GM21619 (cell line): Measurements from ENCODE around the gene CHKB.
"Not testable (repeated sequence)": the region's sequence is repeated elsewhere in the genome, so short reads cannot be mapped to it uniquely, and the experiment has no call there.

Experiments used
- ATAC-seq: cut with Tn5 transposase; IDR thresholded peaks from one replicate; pipeline ENCODE4 v1.9.1; 2021; ENCODE audit not compliant: unreplicated experiment

Gene CHKB

GRCh38 chr22:50582493-50583293 lies at the start of gene CHKB:
TSS of gene CHKB (minus strand) at chr22:50582849. CDS start at chr22:50582781, 68 bp downstream.
- peak; percentile 86 for ATAC-seq

GRCh38 chr22:50630376-50630775 lies 47.7 kb upstream of the CHKB start:
- ATAC-seq = no peak

- ATAC-seq = no peak
Observed at GRCh38 chr22:50628543-50629134, 46.0 kb upstream of the CHKB start.

GRCh38 chr22:50627642-50628542 lies 45.2 kb upstream of the CHKB start, which contains the start of gene ARSA:
TSS of gene ARSA (minus strand) at chr22:50628152. CDS start at chr22:50627779, 373 bp downstream.
- ATAC-seq = peak; percentile 62

- no peak for ATAC-seq
Observed at GRCh38 chr22:50626850-50627641, 44.4 kb upstream of the CHKB start.

GRCh38 chr22:50626314-50626849 lies 43.7 kb upstream of the CHKB start:
- no peak for ATAC-seq

GRCh38 chr22:50625568-50626313 lies 43.1 kb upstream of the CHKB start:
- no peak for ATAC-seq

- no peak for ATAC-seq
Observed at GRCh38 chr22:50625131-50625567, 42.5 kb upstream of the CHKB start.

- no peak for ATAC-seq
Observed at GRCh38 chr22:50624347-50625130, 41.9 kb upstream of the CHKB start.

- ATAC-seq = no peak
Observed at GRCh38 chr22:50622723-50623327, 40.2 kb upstream of the CHKB start.

GRCh38 chr22:50621948-50622722 lies 39.5 kb upstream of the CHKB start:
- ATAC-seq = no peak

GRCh38 chr22:50621356-50621880 lies 38.8 kb upstream of the CHKB start:
- ATAC-seq = peak; percentile 58

- peak; percentile 43 for ATAC-seq
Observed at GRCh38 chr22:50620593-50621355, 38.1 kb upstream of the CHKB start.

- not testable (repeated sequence) for ATAC-seq
Observed at GRCh38 chr22:50614296-50614695, 31.6 kb upstream of the CHKB start.

GRCh38 chr22:50613291-50613981 lies 30.8 kb upstream of the CHKB start:
- no peak for ATAC-seq
